ENCODE data around the gene CCND1. TPM values are rescaled to one million over a fixed set of nuclear protein-coding genes. Genes with fewer than 3 reads are reported as not detected.

The CCND1 gene
- total and polyA plus RNA-seq, 12 donors = 12.1 to 149 (median 80.7) TPM

- Histone ChIP-seq H3K36me3 (replicated peaks in 1 of 2) (peaks cover 0 to 2% of the 10 kb centered on the region in 2 donors), H3K4me3 (no peak overlapping the region), H3K4me1 (replicated peaks in 1 of 2) (peaks cover 2 to 6% of the 10 kb centered on the region in 2 donors), H3K9me3 (replicated peaks in 1 of 3) (no peaks in the 10 kb centered on the region), H3K27me3 (no peaks in the 10 kb centered on the region), H3K27ac (no peak overlapping the region)
- WGBS, 4 donors = 93 to 98% (median 94%) methylated on average over 4 of the region's 4 CpGs
- DNase-seq = no peak
- intact Hi-C loops (cut with DNase I) = no loop called here
- TF ChIP-seq POLR2A (IDR thresholded peaks at IDR 0.05) = no peak
- TF ChIP-seq CTCF (IDR thresholded peaks at IDR 0.05) = no peak
These were observed 19.1 kb downstream of the CCND1 start for GRCh38 chr11:69660001-69660500.

GRCh38 chr11:69661413-69661715 is 20.4 kb downstream of the CCND1 start:
- intact Hi-C loops (cut with DNase I) = no loop called here
- DNase-seq = no peak
- Histone ChIP-seq H3K4me3 (no peak overlapping the region), H3K27ac (no peak overlapping the region), H3K9me3 (replicated peaks in 1 of 3) (no peaks in the 10 kb centered on the region), H3K4me1 (replicated peaks in 1 of 2) (peaks cover 0 to 6% of the 10 kb centered on the region in 2 donors), H3K27me3 (no peaks in the 10 kb centered on the region), H3K36me3 (replicated peaks in 1 of 2) (peaks cover 0 to 8% of the 10 kb centered on the region in 2 donors)
- no peak for TF ChIP-seq POLR2A (IDR thresholded peaks at IDR 0.05)
- no peak for TF ChIP-seq CTCF (IDR thresholded peaks at IDR 0.05)
- 79 to 94% (median 88%) methylated on average over 10 of the region's 10 CpGs for WGBS, 4 donors

GRCh38 chr11:69662021-69662698 is 21.2 kb downstream of the CCND1 start:
- no peak for DNase-seq
- peaks cover 0 to 16% of the 10 kb centered on the region in 2 donors for H3K36me3 ChIP-seq (replicated peaks in 1 of 2)
- 76 to 85% (median 79%) methylated on average over 12 to 16 of the region's 16 CpGs for WGBS, 4 donors

GRCh38 chr11:69662806-69663205 is 21.9 kb downstream of the CCND1 start:
- no peaks in the 10 kb centered on the region for H3K27me3 ChIP-seq
- no peak for DNase-seq
- intact Hi-C loops (cut with DNase I) = no loop called here
- TF ChIP-seq POLR2A (IDR thresholded peaks at IDR 0.05) (no peak), CTCF (IDR thresholded peaks at IDR 0.05) (no peak)
- H3K4me3 ChIP-seq = no peak overlapping the region
- WGBS, 4 donors = 87 to 96% (median 94%) methylated on average over 11 to 13 of the region's 13 CpGs
- H3K4me1 ChIP-seq (replicated peaks in 1 of 2) = peaks cover 0 to 1% of the 10 kb centered on the region in 2 donors
- H3K27ac ChIP-seq = no peak overlapping the region
- peaks cover 0 to 22% of the 10 kb centered on the region in 2 donors for H3K36me3 ChIP-seq (replicated peaks in 1 of 2)
- no peaks in the 10 kb centered on the region for H3K9me3 ChIP-seq (replicated peaks in 1 of 3)

More at GRCh38 chr11:69662021-69662698, 21.2 kb downstream of the CCND1 start:
- no peaks in the 10 kb centered on the region for H3K9me3 ChIP-seq (replicated peaks in 1 of 3)
- TF ChIP-seq CTCF (IDR thresholded peaks at IDR 0.05) = no peak
- no peak for TF ChIP-seq POLR2A (IDR thresholded peaks at IDR 0.05)
- no peak overlapping the region for H3K27ac ChIP-seq
- peaks cover 0 to 3% of the 10 kb centered on the region in 2 donors for H3K4me1 ChIP-seq (replicated peaks in 1 of 2)
- intact Hi-C loops (cut with DNase I) = no loop called here
- no peaks in the 10 kb centered on the region for H3K27me3 ChIP-seq
- H3K4me3 ChIP-seq = no peak overlapping the region
